A673 (cell line): ENCODE measurements around the gene SUPT5H. TPM values are rescaled to one million over a fixed set of nuclear protein-coding genes. Genes with fewer than 3 reads are reported as not detected.

Experiments
- BruUV-seq: library from RNA; stranded (reverse); fragments of 400-500 nt; replicated peaks from 2 replicates; lab custom pipeline; 2021; lab: Mats Ljungman, UMichigan
- CTCF ChIA-PET: fragments of 300-600 bp; sonication (Branson Sonifier 250); formaldehyde crosslinking; loops from one replicate; lab custom pipeline; 2022; ENCODE audit warnings: antibody characterized with exemption; lab: Charles Lee
- POLR2A ChIA-PET: fragments of 300-600 bp; sonication (Branson Sonifier 250); formaldehyde crosslinking; loops from one replicate; lab custom pipeline; 2022; ENCODE audit warnings: antibody characterized with exemption; ENCODE audit not compliant: low non-redundant PET; lab: Charles Lee
- DNase-seq: peaks from one replicate; pipeline ENCODE4 v3.0.0-alpha.2; 2015; ENCODE audit warnings: low spot score
- H3K27ac ChIP-seq: fragments of 200-600 bp; sonication (generic); 2 replicates; pipeline ENCODE4 v1.5.1; 2016; ENCODE audit warnings: mixed run types, low read depth, mild to moderate bottlenecking, mixed read lengths, antibody characterized with exemption, low read length; ENCODE audit not compliant: poor library complexity, severe bottlenecking
- H3K27me3 ChIP-seq: fragments of 200-600 bp; sonication (generic); replicated peaks from 2 replicates; pipeline ENCODE4 v1.6.1; 2017; ENCODE audit warnings: mixed run types, low read depth, mild to moderate bottlenecking, mixed read lengths, antibody characterized with exemption, low read length; ENCODE audit not compliant: insufficient read depth, poor library complexity
- H3K36me3 ChIP-seq: fragments of 200-600 bp; sonication (generic); 2 replicates; pipeline ENCODE4 v1.6.1; 2016; ENCODE audit warnings: mixed run types, mild to moderate bottlenecking, mixed read lengths, antibody characterized with exemption, low read length; ENCODE audit not compliant: insufficient read depth, poor library complexity, severe bottlenecking
- H3K4me1 ChIP-seq: fragments of 200-600 bp; sonication (generic); 2 replicates; pipeline ENCODE4 v1.6.1; 2017; ENCODE audit warnings: mixed run types, mild to moderate bottlenecking, mixed read lengths, antibody characterized with exemption, low read length; ENCODE audit not compliant: insufficient read depth, poor library complexity, severe bottlenecking
- H3K4me3 ChIP-seq: fragments of 200-600 bp; sonication (generic); 2 replicates; pipeline ENCODE4 v1.5.1; 2016; ENCODE audit warnings: low read depth, mixed run types, mild to moderate bottlenecking, mixed read lengths, low read length; ENCODE audit not compliant: poor library complexity, severe bottlenecking
- H3K9me3 ChIP-seq: fragments of 200-600 bp; sonication (generic); 2 replicates; pipeline ENCODE4 v1.6.1; 2016; ENCODE audit warnings: mixed run types, low read depth, mild to moderate bottlenecking, mixed read lengths, antibody characterized with exemption, low read length; ENCODE audit not compliant: poor library complexity, severe bottlenecking
- CTCF ChIP-seq: fragments of 300-800, 200-600 bp; sonication (generic); conservative IDR thresholded peaks from 2 replicates; pipeline ENCODE4 v1.5.1; 2017; ENCODE audit warnings: low read depth, mild to moderate bottlenecking, antibody characterized with exemption, low read length, moderate library complexity, mixed read lengths
- EZH2 ChIP-seq: fragments of 200-600 bp; sonication (generic); IDR thresholded peaks from 2 replicates; pipeline ENCODE4 v1.6.1; 2017; ENCODE audit warnings: borderline replicate concordance, low read depth, mild to moderate bottlenecking, mixed read lengths, antibody characterized with exemption, low read length; ENCODE audit not compliant: poor library complexity, severe bottlenecking
- intact Hi-C: fragments of 100-400 bp; cut with micrococcal nuclease; formaldehyde crosslinking; loops from one replicate; pipeline ENCODE4 v1.10.0; 2022; ENCODE audit not compliant: unreplicated experiment
- total RNA-seq: library from RNA; stranded (reverse); gene quantifications from 2 replicates; pipeline ENCODE4 v1.2.3, GENCODE V29; 2021

Gene SUPT5H
- total RNA-seq, 1 experiment from 2014 or later, result 169 TPM

GRCh38 chr19:39438270-39438934 lies 7.0 kb upstream of the SUPT5H start:
- Histone ChIP-seq H3K27ac (no peak overlapping the region), H3K9me3 (no peaks in the 10 kb centered on the region), H3K36me3 (peaks cover 15% of the 10 kb centered on the region), H3K4me3 (no peak overlapping the region), H3K27me3 (no peaks in the 10 kb centered on the region), H3K4me1 (peaks cover 12% of the 10 kb centered on the region)
- no TSS peak for BruUV-seq
- DNase-seq, result no peak
- TF ChIP-seq CTCF (no peak), EZH2 (no peak)
- POLR2A ChIA-PET, result interaction anchor here (0.7 kb wide), 1 partner anchor 85 kb away, joined by 5 read pairs; no protein-coding TSS in a partner anchor
- CTCF ChIA-PET, result no interaction called here
- intact Hi-C loops, result no loop called here

GRCh38 chr19:39444598-39445195 lies 685 bp upstream of the SUPT5H start:
- POLR2A ChIA-PET, result interaction anchor here (1.0 kb wide), 1 partner anchor 9 kb away, joined by 9 read pairs; the partner anchor contains the start of gene RPS16
- Histone ChIP-seq H3K36me3 (peaks cover 4% of the 10 kb centered on the region), H3K4me1 (peaks cover 10% of the 10 kb centered on the region), H3K27me3 (no peaks in the 10 kb centered on the region), H3K4me3 (peak overlapping the region; percentile 98), H3K27ac (peak overlapping the region; percentile 88), H3K9me3 (no peaks in the 10 kb centered on the region)
- CTCF ChIA-PET, result interaction anchor here (1.1 kb wide), 1 partner anchor 55 kb away, joined by 4 read pairs; no protein-coding TSS in a partner anchor
- no peak for DNase-seq
- no peak for TF ChIP-seq EZH2
- no peak for TF ChIP-seq CTCF
- TSS peak; percentile 95 for BruUV-seq
- intact Hi-C loops, result no loop called here

GRCh38 chr19:39446365-39447084 lies 1.1 kb downstream of the SUPT5H start:
- Histone ChIP-seq H3K27ac (peak overlapping the region; percentile 88), H3K4me1 (peaks cover 10% of the 10 kb centered on the region), H3K27me3 (no peaks in the 10 kb centered on the region), H3K4me3 (peak overlapping the region; percentile 98), H3K36me3 (peaks cover 4% of the 10 kb centered on the region), H3K9me3 (no peaks in the 10 kb centered on the region)
- intact Hi-C loops, result no loop called here
- DNase-seq, result no peak
- no peak for TF ChIP-seq CTCF
- TF ChIP-seq EZH2, result no peak
- ChIA-PET CTCF (no interaction called here), POLR2A (interaction anchor here (0.7 kb wide), 1 partner anchor 35 kb away, joined by 3 read pairs; no protein-coding TSS in a partner anchor)
- BruUV-seq, result no TSS peak
